Left ventricle myocardium superior (tissue), 1 donor: ENCODE data around the gene SH3GL2. TPM values are rescaled to one million over a fixed set of nuclear protein-coding genes. Genes with fewer than 3 reads are reported as not detected.

Experiments used
- ATAC-seq: fragments of 200-7000 bp; cut with Tn5 transposase; one replicate; pipeline ENCODE4 v1.9.1; 2020; ENCODE audit warnings: mild to moderate bottlenecking, moderate library complexity
- DNase-seq: peaks from one replicate; pipeline ENCODE4 v3.0.0-alpha.2; 2020
- intact Hi-C: fragments of 100-400 bp; cut with micrococcal nuclease; formaldehyde crosslinking; loops from one replicate; pipeline ENCODE4 v1.11.0; 2022
- total RNA-seq: library from RNA; stranded (reverse); fragmentation: NEBNext Ultra II Directional; extraction: Animal tissue kit (Norgen Biotek cat#: 25700); gene quantifications from one replicate; pipeline ENCODE4 v1.2.1, GENCODE V29; 2021
- donor health status: DM: no; HTN: yes; CAD: no; lungs with severe emphysema.

SH3GL2 gene
- total RNA-seq, 1 donor from 2014 or later = 3.1 TPM

DNA sequence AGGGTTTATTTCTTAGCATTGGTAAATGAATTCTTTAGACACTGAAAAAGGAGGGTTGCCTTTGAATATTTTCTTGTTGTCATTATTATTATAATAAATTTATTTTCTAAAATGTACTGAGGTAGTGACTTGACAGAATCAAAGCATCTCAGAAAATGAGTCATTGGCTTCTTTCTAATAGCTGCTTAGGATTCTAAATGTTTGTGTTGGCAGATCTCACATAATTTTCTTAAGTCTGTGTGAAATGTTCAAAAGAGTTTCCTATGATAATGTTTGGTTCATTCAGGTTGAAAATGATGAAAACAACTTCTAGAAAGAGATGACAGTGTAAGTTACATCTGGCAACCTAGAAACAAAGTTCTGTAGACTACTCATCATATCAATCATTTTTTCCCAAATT, 69.7 kb downstream of the SH3GL2 start:
- ATAC-seq = no peak
- no peak for DNase-seq
- intact Hi-C loops = no loop called here

DNA sequence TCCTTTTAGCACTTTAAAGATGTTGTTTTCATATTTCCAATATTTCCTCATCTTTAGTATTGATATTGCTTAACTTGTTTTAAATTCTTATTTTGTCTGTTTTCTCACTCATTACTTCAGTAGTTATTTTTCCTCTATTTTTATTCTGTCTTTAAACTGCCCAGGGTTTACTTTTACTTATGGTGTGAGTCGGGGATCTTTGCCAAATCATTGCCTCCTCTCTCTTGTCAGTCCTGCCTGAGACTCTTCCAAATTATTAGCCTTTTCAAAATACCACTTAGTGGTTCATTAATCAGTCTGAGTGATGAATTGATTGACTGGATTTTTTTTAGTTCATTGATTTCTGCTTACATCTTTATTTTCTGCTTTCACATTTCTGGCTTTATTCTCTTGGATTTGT, 72.9 kb downstream of the SH3GL2 start:
- intact Hi-C loops = no loop called here

DNA sequence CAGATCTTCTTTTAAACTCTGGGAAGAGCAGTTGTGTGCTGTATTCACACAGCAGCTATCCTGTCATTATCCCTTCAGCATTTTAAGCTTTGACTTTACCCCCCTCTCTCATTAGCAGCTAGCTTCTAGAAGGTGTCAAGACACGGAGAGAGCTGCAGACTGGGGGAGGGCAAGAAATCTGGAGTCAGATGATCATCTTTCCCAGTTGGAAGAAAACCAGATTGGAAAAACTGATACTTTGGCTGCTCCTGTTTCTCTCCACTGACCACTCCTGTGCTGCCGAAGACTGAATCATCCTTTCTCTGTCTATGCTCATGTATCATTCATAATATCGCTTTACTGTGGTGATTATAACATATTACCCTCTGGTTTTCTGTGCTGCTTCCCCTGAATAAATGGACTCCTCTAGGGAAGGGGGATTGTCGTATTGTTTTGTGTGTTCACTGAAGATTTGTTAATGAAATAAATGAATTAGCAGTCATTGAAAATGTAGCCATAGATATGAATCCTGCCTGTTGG, 75.1 kb downstream of the SH3GL2 start:
- intact Hi-C loops = no loop called here
- DNase-seq (no peak), ATAC-seq (no peak)

More for the DNA sequence above, 72.9 kb downstream of the SH3GL2 start:
- DNase-seq (no peak), ATAC-seq (no peak)

DNA sequence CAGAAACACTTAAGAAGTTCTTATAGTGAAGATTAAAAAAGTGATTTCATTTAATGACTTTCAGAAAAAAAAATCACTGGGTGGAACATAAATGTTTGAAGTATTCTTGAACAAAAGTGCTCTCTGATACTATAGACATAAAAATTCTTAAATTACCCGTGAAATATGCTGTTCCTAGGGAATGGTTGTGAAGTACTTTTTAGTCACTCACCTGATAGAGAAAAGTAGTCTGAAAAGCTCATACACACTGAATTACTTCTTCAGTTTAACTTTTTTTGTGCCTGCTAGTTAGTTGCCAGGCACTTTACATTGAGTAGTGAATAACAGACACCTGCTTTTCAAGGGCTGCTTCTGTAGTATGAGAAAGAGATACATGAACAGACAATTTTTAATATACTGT, 78.0 kb downstream of the SH3GL2 start:
- no peak for ATAC-seq
- intact Hi-C loops = no loop called here
- no peak for DNase-seq

GRCh38 chr9:17658237-17658636, 79.4 kb downstream of the SH3GL2 start:
- ATAC-seq = no peak
- no peak for DNase-seq
- intact Hi-C loops = no loop called here

GRCh38 chr9:17660158-17660557, 81.3 kb downstream of the SH3GL2 start:
- ATAC-seq = no peak
- intact Hi-C loops = no loop called here

GRCh38 chr9:17665450-17665849, 86.6 kb downstream of the SH3GL2 start:
- ATAC-seq = no peak
- no peak for DNase-seq
- intact Hi-C loops = no loop called here

More at GRCh38 chr9:17660158-17660557, 81.3 kb downstream of the SH3GL2 start:
- no peak for DNase-seq

DNA sequence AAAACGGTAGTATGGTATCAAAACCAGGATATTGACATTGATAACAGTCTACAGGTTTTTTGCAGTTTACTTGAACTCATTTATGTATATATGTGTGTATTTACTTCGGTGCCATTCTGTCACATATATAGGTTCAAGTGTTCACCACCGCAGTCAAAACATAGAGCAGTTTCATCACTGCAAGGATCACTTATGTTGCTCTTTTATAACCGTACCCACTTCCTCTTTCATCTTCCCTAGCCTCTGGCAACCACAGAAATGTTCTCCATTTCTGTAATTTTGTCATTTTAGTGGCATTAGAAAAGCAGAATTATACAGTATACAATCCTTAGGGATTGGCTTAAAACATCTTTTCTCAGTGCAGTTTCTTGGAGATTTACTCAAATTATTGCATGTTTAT, 90.3 kb downstream of the SH3GL2 start:
- ATAC-seq = no peak
- intact Hi-C loops = no loop called here

GRCh38 chr9:17682684-17683083, 103.8 kb downstream of the SH3GL2 start:
- intact Hi-C loops = no loop called here
- no peak for DNase-seq
- ATAC-seq = no peak

More for the DNA sequence above, 90.3 kb downstream of the SH3GL2 start:
- no peak for DNase-seq

DNA sequence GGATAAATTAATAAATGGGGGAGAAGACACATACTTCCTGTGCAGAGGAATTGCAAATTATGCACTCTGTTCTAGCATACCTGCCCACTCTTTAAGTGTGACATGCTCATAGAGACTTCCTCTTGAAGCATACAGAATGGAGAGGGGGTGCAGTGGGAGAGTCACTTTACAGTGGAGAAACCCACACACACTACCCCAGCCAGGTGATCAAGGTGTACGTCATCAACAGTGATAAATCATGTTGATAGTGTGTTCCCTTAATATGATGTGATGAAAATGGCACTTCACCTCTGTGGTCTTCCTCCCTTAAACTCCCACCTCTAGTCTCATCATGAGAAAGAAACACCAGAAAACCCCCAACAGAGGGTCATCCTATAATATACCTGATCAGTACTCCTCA, 110.0 kb downstream of the SH3GL2 start:
- no peak for ATAC-seq
- DNase-seq = no peak
- intact Hi-C loops = no loop called here

- no peak for ATAC-seq
- DNase-seq = no peak
- intact Hi-C loops = no loop called here
Observed at GRCh38 chr9:17694336-17694735, 115.5 kb downstream of the SH3GL2 start.

DNA sequence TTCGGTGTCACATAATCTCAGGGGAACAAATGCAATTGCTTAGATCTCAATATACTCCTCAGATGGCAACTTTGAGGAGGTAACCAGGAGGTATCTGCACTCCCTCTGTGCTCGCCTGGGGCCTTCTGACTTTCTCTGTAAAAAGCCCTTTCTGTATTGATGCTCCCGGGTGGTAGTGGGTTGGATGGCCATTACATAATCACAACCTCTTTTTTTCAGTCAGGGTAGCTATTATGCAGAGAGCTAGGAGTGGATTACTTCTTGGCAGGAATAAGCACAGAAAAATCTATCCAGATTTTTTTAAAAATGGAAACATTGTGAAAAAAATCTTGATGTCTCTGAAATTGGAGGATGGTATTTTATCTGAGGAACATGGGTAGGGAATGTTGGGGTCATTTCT, 116.6 kb downstream of the SH3GL2 start:
- no peak for DNase-seq
- intact Hi-C loops = no loop called here
- no peak for ATAC-seq

DNA sequence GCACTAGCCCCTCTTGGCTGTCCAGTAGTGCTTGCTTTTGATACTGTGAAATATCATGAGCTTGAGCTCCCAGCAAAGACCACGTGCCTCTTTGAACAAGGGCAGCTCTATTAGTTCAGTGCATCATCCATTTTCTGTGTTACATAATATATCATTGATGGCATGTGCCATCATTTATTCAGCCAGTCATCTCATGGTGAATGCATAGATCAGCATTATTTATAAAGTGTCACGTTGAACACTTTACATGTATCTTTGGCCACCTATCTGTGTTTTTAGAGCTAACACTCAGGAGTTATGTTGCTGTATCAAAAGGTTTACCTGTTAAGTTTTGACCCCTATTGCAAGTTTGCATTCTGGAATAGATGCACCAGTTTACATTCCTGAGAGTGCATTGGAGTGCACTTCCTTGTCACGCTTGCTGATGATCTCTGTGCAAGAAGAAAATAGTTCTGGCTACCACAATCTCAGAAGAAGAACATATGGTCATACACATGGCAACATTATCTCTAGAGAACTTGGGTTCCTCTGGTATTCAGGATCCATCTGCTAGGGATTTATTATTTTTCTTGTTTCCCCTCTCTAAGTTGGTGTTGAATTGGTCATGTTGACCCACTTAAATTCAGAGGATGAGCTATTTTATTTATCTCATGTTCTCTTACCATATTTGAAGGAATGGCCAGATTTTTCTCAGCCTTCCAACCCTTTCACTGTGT, 120.9 kb downstream of the SH3GL2 start:
- intact Hi-C loops = no loop called here
- no peak for ATAC-seq
- DNase-seq = no peak

GRCh38 chr9:17706347-17706746, 127.5 kb downstream of the SH3GL2 start:
- ATAC-seq (no peak), DNase-seq (no peak)
- intact Hi-C loops = no loop called here

DNA sequence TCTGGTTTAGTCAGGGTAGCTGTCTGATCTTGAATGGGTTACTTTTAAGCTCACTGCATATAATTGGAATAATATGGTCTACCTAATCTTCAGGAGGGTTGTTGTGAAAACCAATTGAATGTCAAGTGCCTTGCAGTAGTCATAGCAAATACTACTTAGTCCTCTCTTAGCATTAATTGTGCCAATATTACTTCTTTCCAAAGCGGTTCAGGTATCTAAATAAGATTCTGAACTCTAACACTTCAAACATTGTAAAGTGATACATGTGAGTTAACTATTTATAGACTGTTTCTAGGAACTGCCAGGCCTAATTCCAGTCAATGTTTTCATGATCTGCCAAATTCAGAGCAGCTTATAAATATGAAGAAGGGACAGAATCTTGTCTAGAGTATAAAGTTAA, 140.2 kb downstream of the SH3GL2 start:
- ATAC-seq = peak; percentile 85
- intact Hi-C loops = no loop called here
- DNase-seq = no peak

DNA sequence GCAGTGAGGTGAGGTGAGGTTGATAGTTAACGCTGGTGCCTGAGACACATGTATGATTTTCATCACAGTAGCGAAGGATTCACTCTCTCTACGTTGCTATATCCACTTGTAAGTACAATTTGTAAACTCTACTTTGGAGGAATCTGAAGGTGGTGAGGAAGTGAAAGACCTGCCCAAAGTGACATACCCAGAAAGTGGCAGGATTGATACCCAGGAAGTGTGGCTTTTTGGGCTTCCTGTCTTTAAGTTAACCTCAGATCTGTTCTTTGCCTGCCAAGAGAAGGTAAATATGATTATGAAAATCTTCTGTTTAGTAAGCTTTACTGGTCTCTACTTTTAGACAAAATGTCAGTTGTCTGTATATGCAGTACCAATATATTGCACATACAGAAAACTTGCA, 143.1 kb downstream of the SH3GL2 start:
- intact Hi-C loops = no loop called here
- ATAC-seq = no peak
- DNase-seq = no peak

DNA sequence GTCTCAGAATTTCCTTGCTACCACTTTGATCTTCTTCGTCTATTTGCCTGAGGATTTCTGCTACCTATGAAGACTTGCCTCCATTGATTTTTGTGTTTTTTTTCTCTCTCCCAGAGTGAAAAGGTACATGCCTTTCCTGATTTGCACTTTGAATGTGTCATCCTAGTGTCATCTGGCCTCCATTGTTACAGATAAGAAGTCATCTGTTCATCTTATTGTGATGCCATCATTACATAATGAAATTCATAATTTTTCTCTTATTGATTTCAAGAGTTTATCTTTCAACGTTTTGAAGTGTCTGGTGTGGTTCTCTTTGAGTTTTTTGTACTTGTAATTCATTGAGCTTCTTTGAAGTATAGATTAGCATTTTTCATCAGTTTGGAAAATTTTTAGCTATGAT, 144.8 kb downstream of the SH3GL2 start:
- ATAC-seq (no peak), DNase-seq (no peak)
- intact Hi-C loops = no loop called here

GRCh38 chr9:17725399-17726010, 146.6 kb downstream of the SH3GL2 start:
- intact Hi-C loops = no loop called here

GRCh38 chr9:17726298-17726697, 147.4 kb downstream of the SH3GL2 start:
- intact Hi-C loops = no loop called here
- DNase-seq = no peak
- ATAC-seq = peak; percentile 83

More at GRCh38 chr9:17725399-17726010, 146.6 kb downstream of the SH3GL2 start:
- ATAC-seq = peak; percentile 60
- DNase-seq = no peak

- ATAC-seq (no peak), DNase-seq (no peak)
- intact Hi-C loops = no loop called here
Observed at GRCh38 chr9:17730899-17731298, 152.0 kb downstream of the SH3GL2 start.

GRCh38 chr9:17731308-17731707, 152.4 kb downstream of the SH3GL2 start:
- DNase-seq (no peak), ATAC-seq (no peak)
- intact Hi-C loops = no loop called here
